HuH-7 (cell line): ENCODE measurements around the gene ADIPOQ.
"Not testable (repeated sequence)": the region's sequence is repeated elsewhere in the genome, so short reads cannot be mapped to it uniquely, and the experiment has no call there.

Experiments used
- DNase-seq: peaks from one replicate; pipeline ENCODE4 v3.0.0; 2011; ENCODE audit warnings: low spot score

The ADIPOQ gene

DNA sequence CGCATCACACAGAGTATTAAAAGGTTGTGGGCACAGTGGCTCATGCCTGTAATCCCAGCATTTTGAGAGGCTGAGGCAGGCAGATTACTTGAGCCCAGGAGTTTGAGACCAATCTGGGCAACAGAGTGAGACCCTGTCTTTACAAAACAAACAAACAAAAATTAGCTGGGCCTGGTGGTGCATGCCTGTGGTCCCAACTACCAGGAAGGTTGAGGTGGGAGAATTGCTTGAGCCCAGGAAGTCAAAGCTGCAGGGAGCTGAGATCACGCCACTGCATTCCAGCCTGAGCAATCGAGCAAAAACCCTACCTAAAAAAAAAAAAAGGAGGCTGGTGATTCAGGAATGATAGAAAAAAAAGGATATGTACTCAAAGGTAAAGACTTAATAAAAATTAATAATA, 59.6 kb downstream of the ADIPOQ start:
- no peak for DNase-seq

DNA sequence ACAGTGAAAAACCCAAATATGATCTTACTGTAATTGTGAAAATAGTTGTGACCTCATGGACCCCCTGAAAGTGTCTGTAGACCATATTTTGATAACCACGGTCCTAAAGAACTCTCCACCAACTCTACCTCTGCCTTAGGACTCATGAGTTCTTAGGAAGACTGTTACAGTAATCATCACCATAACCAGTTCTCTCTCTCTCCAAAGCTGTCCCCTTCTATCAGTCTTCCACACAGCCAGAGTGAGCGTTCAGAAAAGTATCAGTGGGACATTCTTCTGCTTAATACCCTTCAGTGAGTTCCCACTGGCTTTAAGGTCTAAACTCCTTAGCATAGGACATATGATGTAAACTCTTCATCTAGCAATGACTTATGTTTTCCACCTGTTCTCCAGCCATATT, 60.2 kb downstream of the ADIPOQ start:
- no peak for DNase-seq

DNA sequence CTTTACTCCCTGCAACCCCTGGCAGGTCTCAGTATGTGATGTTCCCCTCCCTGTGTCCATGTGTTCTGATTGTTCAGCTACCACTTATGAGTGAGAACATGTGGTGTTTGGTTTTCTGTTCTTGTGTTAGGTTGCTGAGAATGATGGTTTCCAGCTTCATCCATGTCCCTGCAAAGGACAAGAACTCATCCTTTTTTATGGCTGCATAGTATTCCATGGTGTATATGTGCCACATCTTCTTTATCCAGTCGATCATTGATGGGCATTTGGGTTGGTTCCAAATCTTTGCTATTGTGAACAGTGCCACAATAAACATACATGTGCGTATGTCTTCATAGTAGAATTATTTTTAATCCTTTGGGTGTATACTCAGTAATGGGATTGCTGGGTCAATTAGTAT, 61.2 kb downstream of the ADIPOQ start:
- DNase-seq: not testable (repeated sequence)

GRCh38 chr3:186907075-186907474, 64.6 kb downstream of the ADIPOQ start:
- not testable (repeated sequence) for DNase-seq
